ENCODE measurements around the gene PLB1. TPM values are rescaled to one million over a fixed set of nuclear protein-coding genes. Genes with fewer than 3 reads are reported as not detected.

The PLB1 gene
- total RNA-seq, 2 donors from 2014 or later, result 19.2 to 29.6 TPM

DNA sequence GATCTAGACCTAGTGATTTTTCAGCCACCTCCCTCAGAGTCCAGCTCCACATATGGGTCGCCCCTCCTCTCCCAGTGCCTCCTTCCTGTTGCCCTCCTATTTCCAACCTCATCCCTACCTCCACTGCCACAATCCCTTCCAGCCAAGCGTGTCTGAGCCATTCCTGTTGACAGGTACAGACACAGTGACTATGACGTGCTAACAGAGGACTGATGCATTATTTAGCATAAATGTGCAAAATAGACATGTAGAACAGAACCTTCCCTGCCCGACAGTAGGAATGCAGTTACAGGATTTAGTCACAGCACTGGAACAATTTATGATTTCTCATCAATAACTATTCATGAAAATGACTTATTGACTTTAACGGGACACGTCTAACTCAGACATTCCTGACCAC lies 171.4 kb downstream of the PLB1 start:
- no peak for DNase-seq (ENCODE audit: low spot score)
- TF ChIP-seq, protein P1, sequence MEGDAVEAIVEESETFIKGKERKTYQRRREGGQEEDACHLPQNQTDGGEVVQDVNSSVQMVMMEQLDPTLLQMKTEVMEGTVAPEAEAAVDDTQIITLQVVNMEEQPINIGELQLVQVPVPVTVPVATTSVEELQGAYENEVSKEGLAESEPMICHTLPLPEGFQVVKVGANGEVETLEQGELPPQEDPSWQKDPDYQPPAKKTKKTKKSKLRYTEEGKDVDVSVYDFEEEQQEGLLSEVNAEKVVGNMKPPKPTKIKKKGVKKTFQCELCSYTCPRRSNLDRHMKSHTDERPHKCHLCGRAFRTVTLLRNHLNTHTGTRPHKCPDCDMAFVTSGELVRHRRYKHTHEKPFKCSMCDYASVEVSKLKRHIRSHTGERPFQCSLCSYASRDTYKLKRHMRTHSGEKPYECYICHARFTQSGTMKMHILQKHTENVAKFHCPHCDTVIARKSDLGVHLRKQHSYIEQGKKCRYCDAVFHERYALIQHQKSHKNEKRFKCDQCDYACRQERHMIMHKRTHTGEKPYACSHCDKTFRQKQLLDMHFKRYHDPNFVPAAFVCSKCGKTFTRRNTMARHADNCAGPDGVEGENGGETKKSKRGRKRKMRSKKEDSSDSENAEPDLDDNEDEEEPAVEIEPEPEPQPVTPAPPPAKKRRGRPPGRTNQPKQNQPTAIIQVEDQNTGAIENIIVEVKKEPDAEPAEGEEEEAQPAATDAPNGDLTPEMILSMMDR (IDR thresholded peaks at IDR 0.05), result no peak
- peak overlapping the region; percentile 94 to 96 for H3K27ac ChIP-seq

DNA sequence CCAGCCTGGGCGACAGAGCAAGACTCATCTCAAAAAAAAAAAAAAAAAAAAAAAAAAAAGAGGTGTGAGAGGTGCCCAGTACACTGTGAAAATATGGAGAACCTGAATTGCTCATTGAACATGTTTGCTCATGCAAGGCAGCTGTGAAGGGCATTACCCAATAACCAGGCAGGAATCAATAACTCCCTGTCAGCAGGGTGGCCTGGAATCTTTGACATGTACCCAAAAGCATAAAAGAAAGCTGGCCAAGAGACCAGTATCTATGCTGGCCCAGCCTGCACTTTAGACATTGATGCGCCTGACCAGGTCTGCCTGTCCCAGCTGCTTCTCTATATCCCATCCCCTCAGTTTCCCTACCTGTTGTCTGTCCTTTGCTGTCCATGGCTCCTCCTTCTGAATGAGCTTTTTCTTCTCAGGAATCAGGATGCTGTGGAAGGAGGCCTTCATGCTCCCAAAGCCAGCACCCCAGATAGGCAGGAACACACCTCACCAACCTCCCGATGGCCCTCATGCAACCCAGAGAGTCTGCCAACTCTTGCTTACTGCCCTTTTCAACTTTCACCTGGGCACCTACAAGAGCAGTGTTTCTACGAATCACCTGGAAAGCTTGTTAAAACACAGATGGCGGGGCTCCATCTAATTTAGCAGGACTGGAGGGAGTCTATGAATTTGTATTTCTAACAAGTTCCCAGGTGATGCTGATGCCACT lies 172.4 kb downstream of the PLB1 start:
- H3K4me1 ChIP-seq (ENCODE audit: control insufficient read depth in 1 of 2, low read depth in 2 of 2), result peaks cover 8 to 39% of the 10 kb centered on the region in 2 donors
- no peaks in the 10 kb centered on the region for H3K9me3 ChIP-seq
- DNase-seq (ENCODE audit: low spot score) (no peak), ATAC-seq (ENCODE audit: insufficient number of reproducible peaks, low FRiP score, low read depth) (no peak)
- no peak overlapping the region for H3K4me3 ChIP-seq
- no peaks in the 10 kb centered on the region for H3K27me3 ChIP-seq (replicated peaks; ENCODE audit: insufficient read depth)
- TF ChIP-seq, protein P1 (IDR thresholded peaks at IDR 0.05), result no peak
- no peaks in the 10 kb centered on the region for H3K36me3 ChIP-seq
- H3K27ac ChIP-seq, result no peak overlapping the region

More for the DNA sequence above, 171.4 kb downstream of the PLB1 start:
- H3K36me3 ChIP-seq, result no peaks in the 10 kb centered on the region
- H3K27me3 ChIP-seq (replicated peaks; ENCODE audit: insufficient read depth), result no peaks in the 10 kb centered on the region
- no peaks in the 10 kb centered on the region for H3K9me3 ChIP-seq
- peaks cover 10 to 49% of the 10 kb centered on the region in 2 donors for H3K4me1 ChIP-seq (ENCODE audit: control insufficient read depth in 1 of 2, low read depth in 2 of 2)
- no peak for ATAC-seq (ENCODE audit: insufficient number of reproducible peaks, low FRiP score, low read depth)
- no peak overlapping the region for H3K4me3 ChIP-seq

DNA sequence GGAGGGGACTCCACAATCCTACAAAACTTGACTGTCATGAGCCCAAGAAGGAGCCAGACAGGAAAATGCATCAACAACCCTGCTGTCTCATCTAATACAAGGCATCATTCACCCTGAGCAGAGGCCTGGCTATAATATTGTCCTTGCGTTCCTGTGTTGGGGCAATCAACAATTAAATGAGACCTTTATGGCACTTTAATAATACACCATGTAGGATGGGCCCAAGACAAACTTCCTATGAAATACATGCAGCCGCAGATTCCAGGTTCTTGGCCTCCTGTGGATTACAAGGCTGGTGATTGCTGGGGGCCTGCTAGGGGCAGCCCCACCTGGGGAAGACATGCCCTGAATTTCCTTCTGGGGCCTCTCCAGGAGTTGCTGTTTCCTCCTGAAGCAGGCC lies 173.0 kb downstream of the PLB1 start:
- Histone ChIP-seq H3K4me3 (no peak overlapping the region), H3K9me3 (no peaks in the 10 kb centered on the region), H3K36me3 (no peaks in the 10 kb centered on the region), H3K27me3 (replicated peaks; ENCODE audit: insufficient read depth) (no peaks in the 10 kb centered on the region), H3K4me1 (ENCODE audit: control insufficient read depth in 1 of 2, low read depth in 2 of 2) (peaks cover 6 to 36% of the 10 kb centered on the region in 2 donors), H3K27ac (no peak overlapping the region)
- TF ChIP-seq, protein P1 (IDR thresholded peaks at IDR 0.05), result no peak
- ATAC-seq (ENCODE audit: insufficient number of reproducible peaks, low FRiP score, low read depth) (no peak), DNase-seq (ENCODE audit: low spot score) (no peak)

DNA sequence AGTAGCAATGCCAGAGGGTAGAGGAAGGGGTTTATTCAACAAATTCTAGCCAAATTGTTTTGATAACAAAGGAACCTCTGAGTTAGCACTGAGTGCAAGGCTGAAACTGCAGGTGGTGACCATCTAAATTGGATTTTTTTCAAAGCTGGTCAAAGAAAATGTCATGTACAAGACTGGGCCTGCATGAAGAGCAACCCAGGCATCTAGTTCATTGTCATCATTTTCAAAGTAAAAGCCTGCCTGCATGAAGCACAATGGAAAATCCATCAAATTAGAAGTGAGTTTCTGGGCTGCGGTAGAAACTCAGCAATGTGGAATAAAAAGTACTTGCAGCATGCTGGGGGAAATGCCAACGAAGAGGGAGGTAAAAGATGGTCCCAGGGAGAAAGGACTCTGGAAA lies 175.0 kb downstream of the PLB1 start:
- ATAC-seq (ENCODE audit: insufficient number of reproducible peaks, low FRiP score, low read depth), result no peak
- Histone ChIP-seq H3K27me3 (replicated peaks; ENCODE audit: insufficient read depth) (no peaks in the 10 kb centered on the region), H3K9me3 (no peaks in the 10 kb centered on the region), H3K27ac (no peak overlapping the region), H3K36me3 (no peaks in the 10 kb centered on the region), H3K4me1 (ENCODE audit: control insufficient read depth in 1 of 2, low read depth in 2 of 2) (peaks cover 4 to 38% of the 10 kb centered on the region in 2 donors), H3K4me3 (no peak overlapping the region)
- TF ChIP-seq, protein P1 (IDR thresholded peaks at IDR 0.05), result no peak
- no peak for DNase-seq (ENCODE audit: low spot score)

DNA sequence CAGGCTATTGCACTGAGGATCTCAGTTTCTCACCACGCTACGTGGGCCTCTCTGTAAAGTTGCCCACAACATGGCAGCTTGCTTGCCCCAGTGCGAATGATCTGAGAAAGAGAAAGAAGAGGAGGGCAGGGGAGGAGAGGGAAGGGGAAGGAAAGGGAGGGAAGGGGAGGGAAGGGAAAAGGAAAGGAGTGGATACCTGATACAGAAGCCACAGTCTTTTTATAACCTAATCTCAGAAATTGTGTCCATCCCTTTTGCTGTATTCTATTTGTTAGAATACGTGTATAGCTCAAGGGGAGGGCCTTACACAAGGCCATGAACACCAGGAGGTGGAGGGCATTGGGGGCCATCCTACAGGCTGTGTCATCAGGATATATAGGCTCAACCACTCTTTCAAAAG lies 177.5 kb downstream of the PLB1 start:
- no peak for ATAC-seq (ENCODE audit: insufficient number of reproducible peaks, low FRiP score, low read depth)
- TF ChIP-seq, protein P1 (IDR thresholded peaks at IDR 0.05), result no peak
- Histone ChIP-seq H3K9me3 (no peaks in the 10 kb centered on the region), H3K27ac (no peak overlapping the region), H3K36me3 (no peaks in the 10 kb centered on the region), H3K4me1 (ENCODE audit: control insufficient read depth in 1 of 2, low read depth in 2 of 2) (peaks cover 4 to 25% of the 10 kb centered on the region in 2 donors), H3K4me3 (no peak overlapping the region), H3K27me3 (replicated peaks; ENCODE audit: insufficient read depth) (no peaks in the 10 kb centered on the region)
- DNase-seq (ENCODE audit: low spot score), result no peak

All from thoracic aorta (tissue), 2 donors.